NCI-H146 treated with DMSO at 0.1 percent for 48 hours (cell line): ENCODE results near the gene TROAP.
"Not testable (repeated sequence)": the region's sequence is repeated elsewhere in the genome, so short reads cannot be mapped to it uniquely, and the experiment has no call there.

Source experiments
- DNase-seq: peaks from one replicate; lab custom pipeline; 2025; ENCODE audit not compliant: unreplicated experiment; lab: John Stamatoyannopoulos, UW

TROAP gene

GRCh38 chr12:49322708-49323523 is at the start of gene TROAP:
TROAP (plus strand) TSS chr12:49323255; CDS start chr12:49323609, 354 bp downstream.
- peak; percentile 98 for DNase-seq

GRCh38 chr12:49273726-49274395 is 49.2 kb upstream of the TROAP start:
- no peak for DNase-seq

DNA sequence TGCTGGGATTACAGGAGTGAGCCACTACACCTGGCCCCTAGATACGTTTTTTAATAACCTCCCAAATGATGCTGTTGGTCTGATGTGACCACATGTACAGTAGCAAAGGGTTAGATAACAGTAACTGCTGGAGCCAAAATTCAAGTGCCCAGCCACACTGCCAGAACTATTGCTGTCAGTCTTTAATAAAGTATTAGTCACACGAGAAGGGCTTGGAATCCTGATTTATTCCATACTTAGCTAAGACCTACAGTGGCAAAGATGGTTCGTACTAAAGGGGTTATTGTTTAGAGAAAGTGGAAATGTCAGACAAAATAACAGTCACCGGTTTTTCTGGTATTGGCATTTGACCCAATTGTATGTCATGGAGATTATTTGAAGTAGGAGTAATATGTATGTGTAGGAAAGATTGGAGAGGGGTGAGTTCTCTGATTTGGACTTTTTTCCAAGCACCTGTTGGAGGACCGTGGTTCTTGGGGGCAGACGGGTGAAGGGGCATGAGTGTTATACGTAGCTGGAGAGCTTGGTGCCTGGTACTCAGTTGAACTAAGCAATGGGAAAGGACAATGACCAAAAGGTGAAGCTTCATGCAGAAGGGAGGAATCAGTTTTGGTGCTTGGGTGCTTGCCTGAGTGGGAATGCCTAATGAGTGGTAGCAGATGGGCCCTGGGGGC is 48.5 kb upstream of the TROAP start:
- DNase-seq, result no peak

- no peak for DNase-seq
Measured at GRCh38 chr12:49276304-49277290, 46.5 kb upstream of the TROAP start.

DNA sequence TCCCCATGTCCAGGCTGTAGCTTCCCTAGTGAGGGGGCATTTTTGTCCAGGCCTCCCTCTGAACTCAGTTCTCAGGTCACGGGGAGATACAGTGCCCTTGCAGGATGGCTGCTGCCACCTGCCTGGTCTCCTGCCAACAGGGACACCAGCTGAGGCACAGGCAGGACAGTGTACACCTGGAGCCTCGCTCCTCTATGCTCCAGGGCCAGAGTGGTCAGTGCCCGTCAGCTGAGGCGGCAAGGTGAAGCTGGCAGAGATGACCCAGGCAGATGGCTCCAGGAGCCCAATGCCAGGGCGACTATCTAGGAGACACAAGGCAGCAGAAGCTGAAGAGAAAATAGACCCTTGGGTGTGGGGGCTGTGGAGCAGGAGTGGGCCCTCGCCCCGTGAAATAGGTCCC is 45.6 kb upstream of the TROAP start:
- no peak for DNase-seq

GRCh38 chr12:49279706-49280159 is 43.3 kb upstream of the TROAP start:
- peak; percentile 34 for DNase-seq

DNA sequence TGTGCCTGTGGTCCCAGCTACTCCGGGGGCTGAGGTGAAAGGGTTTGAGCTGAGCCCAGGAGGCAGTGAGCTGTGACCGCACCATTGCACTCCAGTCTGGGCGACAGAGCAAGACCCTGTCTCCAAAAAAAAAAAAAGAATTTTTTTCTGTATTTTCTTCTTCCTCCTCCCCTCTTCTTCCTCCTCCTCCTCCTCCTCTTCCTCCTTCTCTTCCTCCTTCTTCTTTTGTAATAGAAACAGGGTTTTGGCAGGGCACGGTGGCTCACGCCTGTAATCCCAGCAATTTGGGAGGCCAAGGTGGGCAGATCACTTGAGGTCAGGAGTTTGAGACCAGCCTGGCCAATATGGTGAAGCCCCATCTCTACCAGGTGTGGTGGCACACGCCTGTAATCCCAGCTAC is 42.5 kb upstream of the TROAP start:
- not testable (repeated sequence) for DNase-seq

DNA sequence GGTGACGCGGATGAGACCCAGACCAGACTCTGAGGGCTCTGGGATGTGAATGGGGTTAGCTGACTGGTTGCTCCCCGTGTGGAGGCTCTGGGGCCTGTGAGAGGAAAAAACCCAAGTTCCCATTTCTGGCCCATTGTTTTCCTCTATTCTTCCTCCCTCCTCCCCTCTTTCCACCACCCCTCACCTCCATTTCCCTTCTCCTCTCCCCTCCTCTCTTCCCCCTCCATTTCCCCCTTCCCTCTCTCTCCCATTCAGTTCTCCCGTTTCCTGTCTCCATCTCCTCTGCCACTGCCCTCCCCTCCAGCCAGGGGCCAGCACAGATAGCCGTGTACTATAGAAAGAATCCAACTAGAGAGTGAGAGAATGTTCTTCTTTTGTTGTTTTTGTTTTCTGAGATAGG is 40.8 kb upstream of the TROAP start:
- DNase-seq, result no peak

- not testable (repeated sequence) for DNase-seq
Measured at GRCh38 chr12:49282740-49283375, 40.2 kb upstream of the TROAP start.

DNA sequence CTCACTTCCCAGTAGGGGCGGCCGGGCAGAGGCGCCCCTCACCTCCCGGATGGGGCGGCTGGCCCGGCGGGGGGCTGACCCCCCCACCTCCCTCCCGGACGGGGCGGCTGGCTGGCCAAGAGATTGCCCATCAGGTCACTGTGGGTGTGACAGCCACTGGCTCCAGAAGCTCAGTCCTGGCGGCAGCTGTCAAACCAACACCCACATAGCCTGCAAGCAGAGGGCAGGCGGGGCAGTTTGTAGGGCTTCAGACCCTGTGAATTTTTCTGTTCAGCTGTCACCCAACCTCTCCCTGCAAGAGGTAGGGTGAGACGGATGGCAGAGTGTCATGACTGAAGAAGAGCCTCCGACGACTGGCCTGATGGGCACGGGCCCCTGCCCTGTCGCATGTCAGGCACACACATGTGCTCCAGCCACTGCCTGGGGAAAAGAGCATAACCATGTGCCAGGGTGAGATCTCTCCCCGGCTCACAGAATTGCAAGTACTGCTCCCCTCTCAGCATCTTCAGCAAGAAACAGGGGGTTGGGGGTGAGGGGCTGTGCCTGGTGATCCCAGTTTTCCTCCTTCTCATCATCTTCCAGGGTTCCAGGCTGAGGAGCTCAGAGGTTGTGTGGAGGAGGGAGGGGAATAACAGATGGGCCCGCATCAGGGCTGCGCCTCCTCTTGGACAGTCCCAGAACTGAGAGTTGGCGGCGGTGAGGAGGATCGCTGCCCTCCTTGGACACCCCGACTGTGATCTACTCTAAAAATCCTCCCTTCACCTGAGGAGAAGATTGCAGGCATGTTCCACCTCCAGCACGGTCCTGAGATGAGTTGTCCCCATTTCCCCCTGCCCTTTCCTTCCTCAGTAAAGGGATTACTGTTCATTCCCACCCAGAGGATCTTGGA is 39.3 kb upstream of the TROAP start:
- DNase-seq, result no peak

DNA sequence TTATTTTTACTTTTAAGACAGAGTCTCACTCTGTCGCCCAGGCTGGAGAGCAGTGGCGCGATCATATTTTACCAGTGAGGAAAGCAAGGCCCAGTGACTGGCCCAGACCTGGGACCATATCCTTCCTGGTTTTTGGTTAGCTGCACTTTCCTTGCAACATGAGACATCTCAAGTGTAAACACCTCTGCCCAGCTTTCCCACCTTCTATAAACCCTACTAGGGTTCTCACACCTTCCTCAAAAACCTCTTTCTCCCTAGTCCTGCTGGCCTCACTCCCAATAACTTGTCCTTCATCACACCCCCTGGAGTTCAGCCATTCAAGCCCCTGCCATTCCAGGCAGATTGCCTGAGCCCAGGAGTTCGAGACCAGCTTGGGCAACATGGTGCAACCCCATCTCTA is 38.4 kb upstream of the TROAP start:
- DNase-seq, result no peak

DNA sequence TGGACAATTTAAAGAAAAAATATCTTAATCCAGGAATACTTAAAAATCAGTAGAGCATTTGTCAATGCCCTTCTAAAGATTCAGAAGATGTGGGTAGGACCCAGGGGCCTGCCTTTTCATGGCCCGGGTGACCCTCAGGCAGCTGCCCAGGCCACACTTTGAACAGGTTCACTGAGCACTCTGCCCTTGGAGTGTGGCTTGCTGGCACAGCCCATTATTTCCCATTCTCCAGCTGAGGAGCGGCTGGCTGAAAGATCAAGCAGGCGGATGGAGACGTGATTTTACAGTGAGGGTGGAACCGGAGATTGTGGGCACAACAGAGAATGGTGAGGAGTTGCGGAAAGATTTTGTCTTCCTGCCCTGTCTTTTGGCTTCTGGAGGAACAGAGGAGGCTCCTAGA is 35.2 kb upstream of the TROAP start:
- no peak for DNase-seq

DNA sequence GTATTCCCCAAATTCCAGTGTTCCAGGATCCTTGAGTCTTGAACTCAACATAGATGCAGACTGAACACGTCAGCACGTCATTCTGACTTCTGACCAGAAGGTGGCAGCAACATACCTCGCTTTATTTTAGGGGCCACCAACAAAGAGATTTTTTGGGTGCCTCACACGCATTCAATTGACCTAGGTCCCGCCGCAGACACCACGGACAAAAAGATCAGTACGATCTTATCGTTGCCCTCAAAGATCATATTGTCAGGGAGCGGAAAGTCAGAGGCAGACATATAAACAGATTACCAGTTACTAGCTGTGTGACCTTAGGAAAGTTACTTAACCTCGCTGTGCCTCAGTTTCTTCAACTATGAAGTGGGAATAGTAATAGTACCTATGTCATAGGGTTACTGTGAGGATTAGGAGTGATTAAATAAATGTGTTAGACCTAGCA is 34.6 kb upstream of the TROAP start:
- DNase-seq, result peak; percentile 23

- no peak for DNase-seq
Measured at GRCh38 chr12:49288922-49289555, 34.0 kb upstream of the TROAP start.

- DNase-seq, result no peak
Measured at GRCh38 chr12:49292729-49293055, 30.4 kb upstream of the TROAP start.

DNA sequence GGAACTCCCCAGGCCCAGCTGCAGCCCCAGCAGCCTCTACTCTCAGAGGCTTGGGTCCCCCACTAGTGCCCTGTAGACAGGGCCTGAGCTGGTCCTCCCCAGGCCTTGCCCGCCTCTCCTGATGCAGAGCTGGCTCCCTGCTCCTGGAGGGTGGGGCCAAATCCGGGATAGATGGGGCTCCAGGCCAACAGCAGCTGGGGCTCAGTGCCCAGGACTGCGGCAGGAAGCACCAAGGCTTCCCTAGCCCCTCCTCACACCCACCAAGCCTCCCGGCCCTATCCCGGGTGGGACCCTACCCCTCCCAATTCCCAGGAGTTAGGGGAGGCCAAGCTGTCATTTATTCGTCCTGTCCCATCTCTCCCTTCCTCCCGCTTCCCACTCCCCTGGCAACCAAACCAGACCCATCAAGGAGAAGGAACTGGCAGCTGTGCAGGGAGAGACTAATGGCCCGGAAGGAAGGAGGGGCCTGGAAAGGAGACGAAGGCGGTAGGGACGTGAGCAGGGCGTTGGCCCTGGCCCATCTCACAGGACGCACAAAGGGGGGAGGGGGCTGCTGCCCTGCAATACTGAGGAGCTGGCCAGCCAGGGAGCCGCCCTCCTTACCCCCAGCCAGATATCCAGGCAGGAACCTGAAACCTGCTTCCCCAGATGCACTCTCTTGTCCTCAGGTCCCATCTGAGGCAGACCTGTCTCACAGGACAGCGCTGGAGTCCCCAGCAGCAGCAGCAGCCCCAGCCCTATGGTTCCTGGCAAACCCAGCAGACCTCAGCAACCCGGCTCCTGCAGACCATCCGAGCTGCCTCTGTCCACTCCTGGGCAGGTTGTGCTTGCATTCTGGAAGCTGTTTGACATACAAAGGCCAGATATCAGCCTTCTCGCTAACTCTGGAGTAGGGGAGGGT is 29.7 kb upstream of the TROAP start:
- DNase-seq, result no peak

- DNase-seq, result no peak
Measured at GRCh38 chr12:49294086-49294803, 28.8 kb upstream of the TROAP start.
